ENCODE results near the gene SRP72. TPM values are rescaled to one million over a fixed set of nuclear protein-coding genes. Genes with fewer than 3 reads are reported as not detected.
"Not testable (repeated sequence)": the region's sequence is repeated elsewhere in the genome, so short reads cannot be mapped to it uniquely, and the experiment has no call there.

SRP72 gene
- polyA plus RNA-seq, 4 donors: 18.8 to 65.8 (median 35.1) TPM

GRCh38 chr4:56449475-56449874 is 17.9 kb upstream of the SRP72 start:
- WGBS, 3 donors: 98 to 99% (median 98%) methylated on average over 4 of the region's 4 CpGs
- FAIRE-seq; H3K4me3 ChIP-seq (ENCODE audit: low read depth in 1 of 3, low read length in 3 of 3); DNase-seq; H3K4me1 ChIP-seq (ENCODE audit: control insufficient read depth in 3 of 3, insufficient read depth in 2 of 3, low read depth in 1 of 3, low read length in 2 of 3); H3K27me3 ChIP-seq (ENCODE audit: control insufficient read depth in 3 of 3, insufficient read depth in 3 of 3, low read length in 3 of 3); H3K9me3 ChIP-seq (ENCODE audit: control insufficient read depth in 2 of 2, insufficient read depth in 1 of 2, low read depth in 1 of 2, low read length in 1 of 2); H3K27ac ChIP-seq (ENCODE audit: low read depth in 1 of 3, low read length in 2 of 3): not testable (repeated sequence)
- H3K36me3 ChIP-seq (ENCODE audit: control insufficient read depth in 3 of 3, insufficient read depth in 2 of 3, low read depth in 1 of 3, low read length in 3 of 3): peaks cover 2 to 17% (median 3%) of the 10 kb centered on the region in 3 donors

- Histone ChIP-seq H3K9me3 (ENCODE audit: control insufficient read depth in 2 of 2, insufficient read depth in 1 of 2, low read depth in 1 of 2, low read length in 1 of 2) (no peaks in the 10 kb centered on the region), H3K27me3 (ENCODE audit: control insufficient read depth in 3 of 3, insufficient read depth in 3 of 3, low read length in 3 of 3) (no peaks in the 10 kb centered on the region), H3K4me1 (ENCODE audit: control insufficient read depth in 3 of 3, insufficient read depth in 2 of 3, low read depth in 1 of 3, low read length in 2 of 3) (no peaks in the 10 kb centered on the region), H3K36me3 (ENCODE audit: control insufficient read depth in 3 of 3, insufficient read depth in 2 of 3, low read depth in 1 of 3, low read length in 3 of 3) (peaks cover 3 to 22% (median 5%) of the 10 kb centered on the region in 3 donors), H3K4me3 (ENCODE audit: low read depth in 1 of 3, low read length in 3 of 3) (no peak overlapping the region), H3K27ac (ENCODE audit: low read depth in 1 of 3, low read length in 2 of 3) (no peak overlapping the region)
- 91 to 94% (median 93%) methylated on average over 1 of the region's 1 CpG for WGBS, 3 donors
- DNase-seq (no peak), FAIRE-seq (no peak)
Measured at GRCh38 chr4:56450342-56450741, 17.1 kb upstream of the SRP72 start.

- H3K36me3 ChIP-seq (ENCODE audit: control insufficient read depth in 3 of 3, insufficient read depth in 2 of 3, low read depth in 1 of 3, low read length in 3 of 3): peaks cover 4 to 34% (median 5%) of the 10 kb centered on the region in 3 donors
- H3K9me3 ChIP-seq (ENCODE audit: control insufficient read depth in 2 of 2, insufficient read depth in 1 of 2, low read depth in 1 of 2, low read length in 1 of 2): no peaks in the 10 kb centered on the region
- no peak overlapping the region for H3K4me3 ChIP-seq (ENCODE audit: low read depth in 1 of 3, low read length in 3 of 3)
- WGBS, 3 donors: 86 to 89% (median 87%) methylated on average over 3 of the region's 3 CpGs
- no peak for DNase-seq
- H3K27me3 ChIP-seq (ENCODE audit: control insufficient read depth in 3 of 3, insufficient read depth in 3 of 3, low read length in 3 of 3): no peaks in the 10 kb centered on the region
- no peak overlapping the region for H3K27ac ChIP-seq (ENCODE audit: low read depth in 1 of 3, low read length in 2 of 3)
- no peak for FAIRE-seq
- peaks cover 0 to 3% (median 0%) of the 10 kb centered on the region in 3 donors for H3K4me1 ChIP-seq (ENCODE audit: control insufficient read depth in 3 of 3, insufficient read depth in 2 of 3, low read depth in 1 of 3, low read length in 2 of 3)
Measured at GRCh38 chr4:56460085-56460484, 7.3 kb upstream of the SRP72 start.

GRCh38 chr4:56462157-56462556 is 5.3 kb upstream of the SRP72 start:
- Histone ChIP-seq H3K9me3 (ENCODE audit: control insufficient read depth in 2 of 2, insufficient read depth in 1 of 2, low read depth in 1 of 2, low read length in 1 of 2) (no peaks in the 10 kb centered on the region), H3K27me3 (ENCODE audit: control insufficient read depth in 3 of 3, insufficient read depth in 3 of 3, low read length in 3 of 3) (no peaks in the 10 kb centered on the region), H3K4me3 (ENCODE audit: low read depth in 1 of 3, low read length in 3 of 3) (no peak overlapping the region), H3K27ac (ENCODE audit: low read depth in 1 of 3, low read length in 2 of 3) (no peak overlapping the region), H3K36me3 (ENCODE audit: control insufficient read depth in 3 of 3, insufficient read depth in 2 of 3, low read depth in 1 of 3, low read length in 3 of 3) (peaks cover 0 to 22% (median 3%) of the 10 kb centered on the region in 3 donors), H3K4me1 (ENCODE audit: control insufficient read depth in 3 of 3, insufficient read depth in 2 of 3, low read depth in 1 of 3, low read length in 2 of 3) (peaks cover 6 to 9% (median 9%) of the 10 kb centered on the region in 3 donors)
- FAIRE-seq (no peak), DNase-seq (no peak)

- H3K9me3 ChIP-seq (ENCODE audit: control insufficient read depth in 2 of 2, insufficient read depth in 1 of 2, low read depth in 1 of 2, low read length in 1 of 2): no peaks in the 10 kb centered on the region
- DNase-seq: no peak
- peaks cover 0 to 18% (median 3%) of the 10 kb centered on the region in 3 donors for H3K36me3 ChIP-seq (ENCODE audit: control insufficient read depth in 3 of 3, insufficient read depth in 2 of 3, low read depth in 1 of 3, low read length in 3 of 3)
- H3K4me1 ChIP-seq (ENCODE audit: control insufficient read depth in 3 of 3, insufficient read depth in 2 of 3, low read depth in 1 of 3, low read length in 2 of 3): peaks cover 6 to 9% (median 9%) of the 10 kb centered on the region in 3 donors
- no peak overlapping the region for H3K4me3 ChIP-seq (ENCODE audit: low read depth in 1 of 3, low read length in 3 of 3)
- no peaks in the 10 kb centered on the region for H3K27me3 ChIP-seq (ENCODE audit: control insufficient read depth in 3 of 3, insufficient read depth in 3 of 3, low read length in 3 of 3)
- no peak for FAIRE-seq
- H3K27ac ChIP-seq (ENCODE audit: low read depth in 1 of 3, low read length in 2 of 3): no peak overlapping the region
- WGBS, 3 donors: 90 to 94% (median 92%) methylated on average over 5 of the region's 5 CpGs
Measured at GRCh38 chr4:56463711-56464110, 3.7 kb upstream of the SRP72 start.

GRCh38 chr4:56464581-56464980 is 2.8 kb upstream of the SRP72 start:
- Histone ChIP-seq H3K4me1 (ENCODE audit: control insufficient read depth in 3 of 3, insufficient read depth in 2 of 3, low read depth in 1 of 3, low read length in 2 of 3) (peaks cover 6 to 9% (median 9%) of the 10 kb centered on the region in 3 donors), H3K4me3 (ENCODE audit: low read depth in 1 of 3, low read length in 3 of 3) (no peak overlapping the region), H3K9me3 (ENCODE audit: control insufficient read depth in 2 of 2, insufficient read depth in 1 of 2, low read depth in 1 of 2, low read length in 1 of 2) (no peaks in the 10 kb centered on the region), H3K36me3 (ENCODE audit: control insufficient read depth in 3 of 3, insufficient read depth in 2 of 3, low read depth in 1 of 3, low read length in 3 of 3) (peaks cover 0 to 18% (median 3%) of the 10 kb centered on the region in 3 donors), H3K27ac (ENCODE audit: low read depth in 1 of 3, low read length in 2 of 3) (no peak overlapping the region), H3K27me3 (ENCODE audit: control insufficient read depth in 3 of 3, insufficient read depth in 3 of 3, low read length in 3 of 3) (no peaks in the 10 kb centered on the region)
- 75 to 82% (median 79%) methylated on average over 3 of the region's 3 CpGs for WGBS, 3 donors
- no peak for FAIRE-seq
- DNase-seq: no peak

- peak overlapping the region; percentile 9 to 60 (median 25) for H3K27ac ChIP-seq (ENCODE audit: low read depth in 1 of 3, low read length in 2 of 3)
- peaks cover 0 to 18% (median 3%) of the 10 kb centered on the region in 3 donors for H3K36me3 ChIP-seq (ENCODE audit: control insufficient read depth in 3 of 3, insufficient read depth in 2 of 3, low read depth in 1 of 3, low read length in 3 of 3)
- peak overlapping the region in 2 of 3 donors; percentile 41 to 100 for H3K4me3 ChIP-seq (ENCODE audit: low read depth in 1 of 3, low read length in 3 of 3)
- H3K9me3 ChIP-seq (ENCODE audit: control insufficient read depth in 2 of 2, insufficient read depth in 1 of 2, low read depth in 1 of 2, low read length in 1 of 2): no peaks in the 10 kb centered on the region
- peak; percentile 7 to 11 for DNase-seq
- peaks cover 6 to 9% (median 9%) of the 10 kb centered on the region in 3 donors for H3K4me1 ChIP-seq (ENCODE audit: control insufficient read depth in 3 of 3, insufficient read depth in 2 of 3, low read depth in 1 of 3, low read length in 2 of 3)
- 60 to 65% (median 62%) methylated on average over 10 of the region's 10 CpGs for WGBS, 3 donors
- H3K27me3 ChIP-seq (ENCODE audit: control insufficient read depth in 3 of 3, insufficient read depth in 3 of 3, low read length in 3 of 3): no peaks in the 10 kb centered on the region
- FAIRE-seq: no peak
Measured at GRCh38 chr4:56465599-56466295, 1.7 kb upstream of the SRP72 start.

GRCh38 chr4:56466296-56466761 is 1.1 kb upstream of the SRP72 start:
- WGBS, 3 donors: 3 to 9% (median 8%) methylated on average over 8 of the region's 8 CpGs
- Histone ChIP-seq H3K36me3 (ENCODE audit: control insufficient read depth in 3 of 3, insufficient read depth in 2 of 3, low read depth in 1 of 3, low read length in 3 of 3) (peaks cover 0 to 18% (median 3%) of the 10 kb centered on the region in 3 donors), H3K4me3 (ENCODE audit: low read depth in 1 of 3, low read length in 3 of 3) (peak overlapping the region in 2 of 3 donors; percentile 98 to 100), H3K27ac (ENCODE audit: low read depth in 1 of 3, low read length in 2 of 3) (peak overlapping the region; percentile 89 to 98 (median 95))
- H3K9me3 ChIP-seq (ENCODE audit: control insufficient read depth in 2 of 2, insufficient read depth in 1 of 2, low read depth in 1 of 2, low read length in 1 of 2); H3K27me3 ChIP-seq (ENCODE audit: control insufficient read depth in 3 of 3, insufficient read depth in 3 of 3, low read length in 3 of 3); H3K4me1 ChIP-seq (ENCODE audit: control insufficient read depth in 3 of 3, insufficient read depth in 2 of 3, low read depth in 1 of 3, low read length in 2 of 3); FAIRE-seq: not testable (repeated sequence)
- DNase-seq: peak; percentile 73 to 85
